Suprapubic skin (tissue), 4 donors: Measurements from ENCODE around the gene CRACR2B. TPM values are rescaled to one million over a fixed set of nuclear protein-coding genes. Genes with fewer than 3 reads are reported as not detected.
A peak's percentile ranks its signal among the peaks of the same experiment; 100 is the strongest.

ENCODE experiments used
- DNase-seq, 2 donors: peaks; one replicate each; pipeline ENCODE4 v3.0.0-alpha.2; 2019; ENCODE audit warnings: low spot score in 2 of 2
- H3K27ac ChIP-seq: fragments of 200-600 bp; sonication (generic); one replicate; pipeline ENCODE4 v1.5.1; 2019
- H3K27me3 ChIP-seq: fragments of 200-600 bp; sonication (generic); one replicate; pipeline ENCODE4 v1.5.1; 2019
- H3K36me3 ChIP-seq: fragments of 200-600 bp; sonication (generic); one replicate; pipeline ENCODE4 v1.5.1; 2019
- H3K4me1 ChIP-seq: fragments of 200-600 bp; sonication (generic); one replicate; pipeline ENCODE4 v1.5.1; 2019
- H3K4me3 ChIP-seq: fragments of 200-600 bp; sonication (generic); one replicate; pipeline ENCODE4 v1.5.1; 2019; ENCODE audit warnings: mild to moderate bottlenecking
- H3K9me3 ChIP-seq: fragments of 200-600 bp; sonication (generic); one replicate; pipeline ENCODE4 v1.5.1; 2019
- EP300 ChIP-seq: sonication (generic); formaldehyde crosslinking; IDR thresholded peaks from one replicate; pipeline ENCODE4 v1.6.1; 2017; ENCODE audit warnings: antibody characterized with exemption
- POLR2A ChIP-seq, 2 donors: fragments of 450-650 bp; IDR thresholded peaks; one replicate each; pipeline ENCODE4 v1.6.1; 2017; ENCODE audit warnings: antibody characterized with exemption in 2 of 2, mild to moderate bottlenecking in 2 of 2, moderate library complexity in 2 of 2
- POLR2AphosphoS5 ChIP-seq, 3 donors: sonication (generic); formaldehyde crosslinking; IDR thresholded peaks; one replicate each; pipeline ENCODE4 v1.6.1; 2017; ENCODE audit warnings: antibody characterized with exemption in 3 of 3
- WGBS: methylation state at CpG from one replicate; pipeline ENCODE4 v1.1.5; 2018; 5-methylcytosine and 5-hydroxymethylcytosine counted together
- total RNA-seq, 4 donors: library from RNA; depleted of rRNA; stranded (reverse); fragments of >200 nt; gene quantifications; one replicate each; pipeline ENCODE4 v1.1.0, GENCODE V29; 2016
- TF ChIP-seq, protein P1 (sequence below), 2 donors: fragments of 200-600 bp in 1 of 2; fragments of 450-650 bp in 1 of 2; sonication (generic) in 1 of 2; IDR thresholded peaks; one replicate each; pipeline ENCODE4 v1.5.1; 2016 to 2019; ENCODE audit warnings: antibody characterized with exemption in 2 of 2, mild to moderate bottlenecking in 1 of 2, moderate library complexity in 1 of 2

The CRACR2B gene
- total RNA-seq, 4 donors from 2014 or later: 14.0 to 35.5 (median 29.6) TPM

DNA sequence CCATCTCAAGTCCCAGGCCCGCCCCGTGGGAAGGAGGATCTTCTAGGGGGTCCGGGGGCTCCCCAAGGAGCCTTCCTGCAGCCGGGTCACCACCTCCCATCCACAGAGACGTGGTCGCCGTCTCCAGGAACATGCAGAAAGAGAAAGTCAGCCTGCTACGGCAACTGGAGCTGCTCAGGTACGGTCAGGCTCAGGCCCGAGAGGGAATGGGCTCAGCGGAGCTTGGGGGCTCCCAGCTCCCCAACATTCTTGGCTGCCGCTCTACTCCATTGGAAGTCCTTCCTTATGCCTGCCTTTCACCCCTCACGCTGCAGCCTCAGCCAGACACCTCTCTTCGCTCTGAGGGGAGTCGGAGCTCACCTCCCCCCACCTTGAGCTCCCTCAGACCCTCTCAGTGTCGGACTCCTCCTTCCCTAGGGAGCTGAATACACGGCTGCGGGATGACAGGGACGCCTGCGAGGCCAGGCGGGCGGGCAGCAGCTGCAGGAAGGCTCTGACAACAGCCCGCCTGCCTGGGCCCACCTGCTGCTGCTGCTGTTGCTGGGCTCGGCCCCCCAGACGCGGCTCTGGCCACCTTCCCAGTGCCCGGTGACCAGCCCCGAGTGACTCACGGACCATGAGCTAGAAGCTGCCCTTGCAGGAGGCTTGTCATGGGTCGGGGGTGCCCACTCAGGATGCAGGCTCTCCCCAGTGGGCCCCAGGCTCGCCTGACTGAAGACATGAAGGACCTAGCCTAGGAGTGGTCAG lies 3.6 kb downstream of the CRACR2B start:
- TF ChIP-seq POLR2A (IDR thresholded peaks at IDR 0.05) (no peak), EP300 (no peak), POLR2AphosphoS5 (IDR thresholded peaks at IDR 0.05) (no peak)
- TF ChIP-seq, protein P1, sequence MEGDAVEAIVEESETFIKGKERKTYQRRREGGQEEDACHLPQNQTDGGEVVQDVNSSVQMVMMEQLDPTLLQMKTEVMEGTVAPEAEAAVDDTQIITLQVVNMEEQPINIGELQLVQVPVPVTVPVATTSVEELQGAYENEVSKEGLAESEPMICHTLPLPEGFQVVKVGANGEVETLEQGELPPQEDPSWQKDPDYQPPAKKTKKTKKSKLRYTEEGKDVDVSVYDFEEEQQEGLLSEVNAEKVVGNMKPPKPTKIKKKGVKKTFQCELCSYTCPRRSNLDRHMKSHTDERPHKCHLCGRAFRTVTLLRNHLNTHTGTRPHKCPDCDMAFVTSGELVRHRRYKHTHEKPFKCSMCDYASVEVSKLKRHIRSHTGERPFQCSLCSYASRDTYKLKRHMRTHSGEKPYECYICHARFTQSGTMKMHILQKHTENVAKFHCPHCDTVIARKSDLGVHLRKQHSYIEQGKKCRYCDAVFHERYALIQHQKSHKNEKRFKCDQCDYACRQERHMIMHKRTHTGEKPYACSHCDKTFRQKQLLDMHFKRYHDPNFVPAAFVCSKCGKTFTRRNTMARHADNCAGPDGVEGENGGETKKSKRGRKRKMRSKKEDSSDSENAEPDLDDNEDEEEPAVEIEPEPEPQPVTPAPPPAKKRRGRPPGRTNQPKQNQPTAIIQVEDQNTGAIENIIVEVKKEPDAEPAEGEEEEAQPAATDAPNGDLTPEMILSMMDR (IDR thresholded peaks at IDR 0.05): no peak
- H3K36me3 ChIP-seq: peaks cover 3% of the 10 kb centered on the region
- peaks cover 86% of the 10 kb centered on the region for H3K4me1 ChIP-seq
- DNase-seq: no peak
- peak overlapping the region; percentile 45 for H3K4me3 ChIP-seq
- WGBS: 59% methylated on average over 6 of the region's 31 CpGs
- H3K27ac ChIP-seq: no peak overlapping the region
- H3K9me3 ChIP-seq: no peaks in the 10 kb centered on the region
- H3K27me3 ChIP-seq: peaks cover 13% of the 10 kb centered on the region

GRCh38 chr11:831961-832528 lies 4.3 kb downstream of the CRACR2B start:
- Histone ChIP-seq H3K4me1 (peaks cover 83% of the 10 kb centered on the region), H3K4me3 (peak overlapping the region; percentile 85), H3K27me3 (peaks cover 10% of the 10 kb centered on the region), H3K27ac (no peak overlapping the region), H3K9me3 (no peaks in the 10 kb centered on the region), H3K36me3 (peaks cover 10% of the 10 kb centered on the region)
- WGBS: 74% methylated on average over 5 of the region's 23 CpGs
- no peak for DNase-seq
- no peak for TF ChIP-seq POLR2A (IDR thresholded peaks at IDR 0.05)
- TF ChIP-seq, protein P1 (IDR thresholded peaks at IDR 0.05): no peak
- no peak for TF ChIP-seq POLR2AphosphoS5 (IDR thresholded peaks at IDR 0.05)
- no peak for TF ChIP-seq EP300

- Histone ChIP-seq H3K36me3 (peaks cover 16% of the 10 kb centered on the region), H3K27me3 (peaks cover 6% of the 10 kb centered on the region), H3K4me1 (peaks cover 80% of the 10 kb centered on the region), H3K9me3 (no peaks in the 10 kb centered on the region), H3K27ac (peak within 1 kb of the TSS; percentile 94), H3K4me3 (peak within 1 kb of the TSS; percentile 85)
- no CpG with 5 or more reads among the region's 67 CpGs for WGBS
- TF ChIP-seq, protein P1 (IDR thresholded peaks at IDR 0.05): peak in 1 of 2 donors; percentile 15
- no peak for TF ChIP-seq EP300
- TF ChIP-seq POLR2AphosphoS5 (IDR thresholded peaks at IDR 0.05): no peak
- DNase-seq: no peak
These were observed 4.9 kb downstream of the CRACR2B start, which contains the start of gene CD151 for GRCh38 chr11:832529-833113. Gene CD151, plus strand, starts transcription at chr11:832952. Its CDS starts 3,118 bp downstream, at chr11:836070.

GRCh38 chr11:833114-833791 lies 5.5 kb downstream of the CRACR2B start:
- H3K36me3 ChIP-seq: peaks cover 22% of the 10 kb centered on the region
- TF ChIP-seq POLR2A (IDR thresholded peaks at IDR 0.05) (peak in 1 of 2 donors; percentile 60), POLR2AphosphoS5 (IDR thresholded peaks at IDR 0.05) (no peak)
- TF ChIP-seq, protein P1 (IDR thresholded peaks at IDR 0.05): no peak
- no peaks in the 10 kb centered on the region for H3K9me3 ChIP-seq
- H3K4me1 ChIP-seq: peaks cover 73% of the 10 kb centered on the region
- peaks cover 6% of the 10 kb centered on the region for H3K27me3 ChIP-seq
- 0% methylated on average over 6 of the region's 55 CpGs for WGBS
- H3K27ac ChIP-seq: peak overlapping the region; percentile 94
- H3K4me3 ChIP-seq: peak overlapping the region; percentile 85
- no peak for DNase-seq
